SK-N-SH (cell line): ENCODE data around the gene SLC17A5.

Experiments used
- CTCF ChIP-seq: fragments of 200-600 bp; sonication (generic); IDR thresholded peaks from 2 replicates; pipeline ENCODE4 v1.6.1; 2017; ENCODE audit warnings: antibody characterized with exemption, mild to moderate bottlenecking, moderate library complexity
- FOXJ3 ChIP-seq: sonication (generic); formaldehyde crosslinking; IDR thresholded peaks from 2 replicates; pipeline ENCODE4 v1.5.1; 2020; ENCODE audit warnings: mild to moderate bottlenecking, missing genetic modification reagents
- GATA2 ChIP-seq: sonication (generic); formaldehyde crosslinking; IDR thresholded peaks from 2 replicates; pipeline ENCODE4 v1.5.0; 2020; ENCODE audit warnings: mild to moderate bottlenecking, missing genetic modification reagents
- RCOR1 ChIP-seq: fragments of 150-350 bp; IDR thresholded peaks from 2 replicates; pipeline ENCODE4 v1.6.1; 2017; ENCODE audit warnings: antibody characterized with exemption, low read length
- RFX5 ChIP-seq: IDR thresholded peaks from 2 replicates; pipeline ENCODE4 v1.6.1; 2012; ENCODE audit warnings: mild to moderate bottlenecking, improper control_type of control experiment, low read length
- TAF1 ChIP-seq: IDR thresholded peaks from 2 replicates; pipeline ENCODE4 v1.6.1; 2012; ENCODE audit warnings: low read depth, mild to moderate bottlenecking, low read length, moderate library complexity, borderline replicate concordance
- TCF12 ChIP-seq: IDR thresholded peaks from 2 replicates; pipeline ENCODE4 v1.4.0; 2012
- USF2 ChIP-seq: fragments of 150-350 bp; IDR thresholded peaks from 2 replicates; pipeline ENCODE4 v1.6.1; 2017; ENCODE audit warnings: antibody characterized with exemption, low read length, low read depth, borderline replicate concordance

GRCh38 chr6:73610444-73611275 lies 43.1 kb downstream of the SLC17A5 start:
- TF ChIP-seq CTCF = peak; percentile 80
- no peak for TF ChIP-seq FOXJ3 (CRISPR knock-in tag)
- no peak for TF ChIP-seq RFX5
- TF ChIP-seq GATA2 (CRISPR knock-in tag) = no peak
- no peak for TF ChIP-seq TAF1
- no peak for TF ChIP-seq RCOR1
- no peak for TF ChIP-seq USF2
- no peak for TF ChIP-seq TCF12
